Renal cortex interstitium (tissue), 11 donors: ENCODE measurements around the gene CSF3R. TPM values are rescaled to one million over a fixed set of nuclear protein-coding genes. Genes with fewer than 3 reads are reported as not detected.
A peak's percentile ranks its signal among the peaks of the same experiment; 100 is the strongest.

Experiments used
- DNase-seq, 11 donors: peaks; one replicate each; pipeline ENCODE4 v3.0.0-alpha.2; 2013; ENCODE audit warnings: low read depth in 9 of 11, low spot score in 4 of 11; ENCODE audit errors: extremely low read depth in 1 of 11
- polyA plus RNA-seq, 3 donors: library from polyadenylated mRNA; unstranded; fragments of 120-200 nt; gene quantifications; one replicate each; pipeline ENCODE4 v1.2.1, GENCODE V29; 2013; ENCODE audit not compliant: insufficient read length in 3 of 3

Gene CSF3R
- polyA plus RNA-seq, 3 donors: 3.7 to 5.8 (median 5.4) TPM

DNA sequence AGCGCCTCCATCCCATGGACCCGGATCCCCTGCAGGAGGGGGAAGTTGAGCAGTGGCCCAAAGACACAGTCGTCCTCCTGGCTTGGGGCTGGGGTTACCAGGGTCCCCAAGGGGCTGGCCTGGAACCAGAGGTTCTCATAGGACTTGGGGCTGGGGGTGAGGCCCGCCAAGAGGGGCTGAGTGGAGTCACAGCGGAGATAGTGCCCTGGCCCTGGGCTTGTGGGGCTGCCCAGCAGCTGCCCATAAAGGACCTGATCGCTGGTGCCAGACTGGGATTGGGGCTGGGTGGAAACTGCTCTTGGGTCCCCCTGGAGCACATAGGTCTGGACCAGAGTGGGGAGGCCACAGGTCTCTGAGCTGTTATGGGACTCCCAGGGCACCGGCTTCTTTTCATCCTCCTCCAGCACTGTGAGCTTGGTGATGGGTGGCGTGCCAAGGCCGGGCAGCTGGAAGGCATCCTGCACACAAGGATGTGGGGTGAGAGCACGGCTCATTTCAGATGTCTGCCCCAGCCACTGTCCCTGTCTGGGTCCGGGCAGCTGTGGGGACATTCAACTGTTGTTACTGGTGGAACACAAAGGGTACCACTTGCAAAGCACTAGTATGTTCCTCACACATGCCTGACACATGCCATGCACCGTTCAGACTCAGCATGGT is 16.2 kb downstream of the CSF3R start:
- no peak for DNase-seq

DNA sequence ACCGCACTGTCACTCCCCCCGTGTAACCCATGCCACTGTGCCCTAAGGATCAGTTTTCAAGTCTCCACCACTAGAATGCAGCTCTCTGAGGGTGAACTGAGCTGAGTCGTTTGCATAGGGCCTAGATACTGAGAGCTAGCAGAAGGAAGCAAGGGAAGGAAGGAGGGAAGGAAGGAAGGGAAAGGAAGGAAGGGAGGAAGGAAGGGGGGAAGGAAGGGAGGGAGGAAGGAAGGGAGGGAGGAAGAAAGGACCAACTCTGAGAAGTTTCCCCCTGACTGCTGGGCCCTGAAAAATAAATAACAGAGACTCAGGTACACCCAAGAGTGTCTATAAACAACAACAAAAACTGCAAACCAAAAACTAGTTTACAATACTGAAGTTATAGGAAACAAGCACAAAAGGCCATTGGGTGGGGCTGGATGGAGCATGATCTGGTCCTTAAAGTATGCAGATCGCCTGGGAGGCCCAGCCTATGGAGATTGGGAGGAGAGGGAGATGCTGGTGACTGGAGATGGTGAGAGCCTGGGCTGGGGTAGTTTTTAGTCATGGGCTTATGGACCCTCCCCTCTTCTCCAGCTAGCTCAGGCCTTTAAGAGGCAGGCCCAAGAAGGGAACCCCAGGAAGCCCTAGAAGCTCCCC is 16.9 kb downstream of the CSF3R start:
- DNase-seq: no peak

DNA sequence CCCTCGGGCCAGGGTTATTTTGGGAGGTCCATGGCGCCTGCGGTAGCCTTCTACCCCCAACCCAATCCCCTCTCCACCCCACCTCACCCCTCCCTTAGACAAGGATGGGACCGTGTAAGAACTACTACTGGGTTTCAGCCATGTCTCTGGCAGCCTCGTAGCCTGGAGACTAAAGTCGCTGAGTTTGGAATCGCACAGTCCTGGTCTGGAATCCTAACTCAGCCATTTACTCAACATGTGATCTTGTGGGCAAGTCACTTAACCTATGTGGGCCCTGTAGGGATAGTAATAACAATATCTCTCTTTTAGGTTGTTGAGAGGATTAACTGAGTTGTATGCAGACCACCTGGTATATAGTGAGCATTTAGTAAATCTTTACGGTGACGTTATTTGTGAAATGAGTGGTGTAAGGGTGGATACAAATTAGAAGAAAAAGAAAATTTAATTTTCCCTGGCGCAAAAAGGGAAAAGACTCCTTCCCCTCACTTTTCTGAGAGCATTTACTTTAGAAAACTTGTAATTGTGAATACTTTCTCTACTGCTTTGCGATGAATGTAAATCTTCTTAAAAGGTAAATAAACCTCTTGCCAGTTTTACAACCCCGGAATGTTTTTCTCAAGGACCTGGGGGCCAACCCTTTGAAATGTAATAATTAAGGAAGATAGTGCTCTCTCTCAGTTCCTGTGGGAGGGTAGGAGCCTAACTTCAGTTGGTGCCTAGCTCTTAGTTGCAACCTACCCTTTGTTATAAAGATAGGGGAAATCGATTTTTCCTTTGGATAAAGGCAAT is 17.9 kb downstream of the CSF3R start:
- peak in 3 of 11 donors; percentile 9 to 24 (median 15) for DNase-seq

DNA sequence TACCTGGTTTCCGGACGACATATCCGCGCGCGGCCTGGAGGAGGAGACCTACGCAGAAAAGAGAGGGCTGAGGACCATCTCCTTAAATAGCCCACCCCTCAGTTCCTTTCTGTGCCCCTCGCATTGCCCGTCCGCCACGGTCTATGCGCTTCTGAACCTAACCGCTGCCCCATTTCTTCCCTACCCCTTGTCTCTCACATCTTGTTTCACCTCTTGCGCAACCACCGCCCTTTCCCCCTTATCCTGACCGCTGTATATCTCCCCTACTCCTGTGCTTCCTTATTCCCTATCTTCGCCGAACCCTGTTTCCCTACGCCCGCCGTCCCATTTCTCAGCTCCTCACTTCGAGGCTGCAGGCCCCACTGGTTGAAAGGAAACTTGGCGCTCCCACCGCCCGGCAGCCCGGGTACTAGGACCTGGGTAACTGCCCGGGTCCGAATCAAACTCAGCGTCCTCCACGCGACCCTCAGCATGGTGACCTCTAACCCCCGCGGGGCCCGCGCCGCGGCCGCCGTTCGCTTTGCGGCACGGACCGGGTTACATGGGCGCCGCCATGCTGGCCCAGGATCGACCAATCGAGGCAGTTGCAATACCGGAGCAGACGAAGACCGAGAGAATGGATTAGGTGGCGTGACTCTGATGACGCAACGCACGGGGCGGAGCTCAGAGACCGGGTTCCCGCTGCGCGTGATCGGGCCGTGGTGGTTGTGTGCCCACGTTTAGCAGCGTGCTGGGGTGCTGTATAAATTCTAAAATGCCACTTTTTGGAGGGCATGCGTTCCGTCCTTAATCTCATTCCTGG is 18.7 kb downstream of the CSF3R start, which contains the start of gene MRPS15:
MRPS15 (minus strand) TSS at position 582 of the 802 bp plus-strand sequence; CDS start at position 473, 109 bp downstream.
- DNase-seq: peak; percentile 88 to 96 (median 92)

DNA sequence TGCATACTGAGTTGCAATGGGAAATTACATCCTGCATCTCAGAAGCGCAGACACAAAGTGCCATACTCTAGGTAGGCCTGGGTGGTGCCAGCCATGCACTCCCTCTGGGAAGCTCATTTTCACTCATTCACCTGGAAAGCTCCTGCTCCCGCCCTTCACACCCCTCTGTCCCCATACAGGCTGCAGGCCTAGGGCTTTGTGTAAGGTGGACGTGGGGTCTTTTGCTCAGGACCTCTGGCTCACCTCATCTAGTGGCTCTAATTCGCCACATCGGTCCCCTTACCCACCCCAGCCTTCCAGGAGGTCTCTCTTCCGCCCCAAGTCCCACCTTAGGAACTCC is 19.3 kb downstream of the CSF3R start:
- no peak for DNase-seq

DNA sequence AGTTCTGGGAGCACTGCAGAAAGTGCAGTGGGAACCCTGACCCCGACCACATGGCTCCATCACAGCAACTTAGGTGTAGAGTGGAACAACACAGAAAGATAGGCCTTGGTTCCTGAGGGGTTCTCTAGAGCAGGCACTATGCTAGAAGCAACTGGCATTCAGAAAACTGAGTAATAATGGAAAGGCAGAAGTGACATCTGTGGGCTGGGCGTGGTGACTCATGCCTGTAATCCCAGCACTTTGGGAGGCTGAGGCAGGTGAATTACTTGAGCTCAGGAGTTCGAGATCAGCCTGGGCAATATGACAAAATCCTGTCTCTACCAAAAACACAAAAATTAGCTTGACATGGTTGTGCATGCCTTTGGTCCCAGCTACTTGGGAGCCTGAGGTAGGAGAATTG is 23.8 kb downstream of the CSF3R start:
- DNase-seq: no peak

DNA sequence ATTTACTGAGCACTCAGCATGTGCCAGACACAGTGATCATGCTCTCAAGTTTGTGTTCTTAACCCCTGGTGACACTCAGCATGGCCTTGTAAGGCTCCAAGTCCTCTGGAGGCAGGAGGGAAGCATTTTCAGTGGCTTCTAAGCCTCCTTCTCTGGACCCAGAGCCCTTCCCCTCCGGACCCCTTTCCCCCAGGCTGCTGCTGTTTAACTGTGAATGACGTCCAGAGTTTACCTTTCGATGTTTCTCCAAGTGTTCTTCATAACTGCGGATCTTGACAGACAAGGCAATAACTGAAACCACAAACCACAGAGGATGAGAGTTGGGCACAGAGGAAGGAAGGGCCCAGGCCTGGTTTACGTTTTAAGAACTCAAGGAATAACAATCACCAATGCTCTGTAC is 25.0 kb downstream of the CSF3R start:
- no peak for DNase-seq

DNA sequence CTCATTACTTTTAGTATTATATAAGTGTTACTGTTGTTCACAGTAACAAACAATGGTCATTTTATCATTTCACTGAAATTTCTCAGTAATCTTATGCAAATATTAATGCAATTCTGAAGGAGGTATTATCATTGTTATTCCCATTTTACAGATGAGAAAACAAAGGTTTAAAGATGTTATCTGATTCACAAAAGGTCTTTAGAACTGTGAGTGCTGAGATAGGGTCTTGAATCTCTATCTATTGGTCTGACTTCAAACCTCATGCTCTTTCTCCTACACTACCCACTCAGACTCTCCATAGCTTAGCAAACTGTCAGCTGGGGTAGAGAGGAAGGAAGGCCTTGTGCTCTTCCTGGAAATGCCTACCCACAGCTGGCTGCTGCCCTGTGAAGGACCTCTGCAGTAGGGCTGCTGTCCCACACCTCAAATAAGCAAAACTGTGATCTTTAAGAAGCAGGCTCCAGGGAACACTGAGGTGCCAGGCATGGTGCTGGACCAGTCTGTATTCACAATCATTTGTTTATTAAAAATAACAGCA is 26.3 kb downstream of the CSF3R start:
- DNase-seq: no peak

DNA sequence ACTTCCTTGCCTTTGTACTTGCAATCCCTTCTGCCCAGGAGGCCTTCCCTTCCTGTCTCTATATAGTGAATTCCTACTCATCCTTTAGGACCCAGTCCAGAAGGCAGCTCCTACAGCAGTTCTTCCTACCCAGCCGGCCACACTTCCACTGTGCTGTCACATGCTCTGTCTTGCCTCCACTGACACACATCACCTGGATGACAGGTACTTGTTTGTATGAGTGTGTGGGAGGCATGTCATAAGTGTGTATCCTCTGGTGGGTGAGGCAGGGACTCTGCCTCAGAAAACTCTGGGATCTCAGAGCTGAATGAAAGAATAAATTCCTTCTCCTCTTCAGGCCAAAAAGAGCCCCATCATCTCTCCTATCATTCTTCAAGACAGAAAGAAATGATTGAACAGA is 27.3 kb downstream of the CSF3R start:
- DNase-seq: no peak

DNA sequence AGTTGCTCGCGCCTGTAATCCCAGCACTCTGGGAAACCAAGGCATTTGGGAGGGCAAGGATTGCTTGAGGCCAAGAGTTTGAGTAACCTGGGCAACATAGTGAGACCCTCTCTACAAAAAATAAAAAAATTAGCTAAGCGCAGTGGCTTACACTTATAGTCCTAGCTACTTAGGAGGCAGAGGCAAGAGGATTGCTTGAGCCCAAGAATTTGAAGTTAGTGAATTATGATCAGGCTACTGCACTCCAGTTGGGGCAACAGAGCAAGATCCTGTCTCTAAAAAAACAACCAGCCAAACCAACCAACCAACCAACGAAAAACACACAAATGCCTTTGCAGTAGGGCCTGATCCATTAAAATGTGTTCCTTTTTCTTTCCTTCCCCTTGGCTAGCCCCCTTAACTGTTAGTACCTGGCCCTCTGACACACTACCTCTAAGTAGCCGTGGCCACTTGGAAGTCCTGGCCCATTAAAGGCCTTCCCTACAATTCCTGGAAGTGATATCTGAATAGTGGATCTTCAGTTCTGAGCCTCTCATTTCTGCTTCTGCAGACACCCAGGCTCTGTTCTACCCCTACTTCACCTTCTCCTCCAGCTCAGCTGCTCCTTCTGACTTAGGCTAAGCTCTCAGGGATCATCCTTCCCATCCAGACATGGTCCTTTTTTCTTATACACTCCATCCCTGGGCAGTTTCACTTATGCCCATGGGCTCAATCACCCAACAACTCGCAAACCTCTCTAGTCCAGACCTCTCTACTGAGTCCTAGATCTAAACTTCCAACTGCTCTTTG is 28.9 kb downstream of the CSF3R start:
- no peak for DNase-seq

DNA sequence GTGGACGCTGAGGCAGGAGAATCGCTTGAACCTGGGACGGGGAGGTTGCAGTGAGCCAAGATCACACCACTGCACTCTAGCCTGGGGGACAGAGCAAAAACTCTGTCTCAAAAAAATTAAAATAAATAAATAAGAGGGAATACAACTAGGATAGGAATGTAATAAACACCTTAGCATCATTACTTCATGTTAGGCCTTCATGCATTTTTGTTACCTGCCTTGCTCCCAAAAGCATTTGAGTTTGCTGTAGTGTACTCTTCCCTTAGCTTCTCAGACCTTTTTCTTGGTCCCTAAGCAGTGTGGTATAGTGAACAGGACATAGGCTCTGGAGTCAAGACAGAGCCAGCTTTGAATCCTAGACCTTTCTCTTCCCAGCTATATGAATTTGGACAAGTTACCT is 29.7 kb downstream of the CSF3R start:
- no peak for DNase-seq

DNA sequence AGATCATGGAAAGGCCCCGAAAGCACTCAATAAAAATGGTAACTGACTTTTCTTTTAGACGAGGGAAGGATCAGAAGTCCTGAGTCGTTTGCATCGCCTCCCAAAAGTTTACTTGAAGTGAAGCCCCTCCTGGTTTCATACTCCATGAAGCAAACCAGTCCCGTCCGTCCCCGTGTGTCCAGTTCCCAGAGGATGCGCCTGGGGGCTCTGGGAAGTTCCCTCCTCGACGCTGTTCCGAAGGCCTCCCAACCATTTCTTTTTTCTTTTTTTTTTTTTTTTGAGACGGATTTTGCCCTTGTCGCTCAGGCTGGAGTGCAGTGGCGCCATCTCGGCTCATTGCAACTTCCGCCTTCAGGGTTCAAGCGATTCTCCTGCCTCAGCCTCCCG is 31.8 kb downstream of the CSF3R start:
- no peak for DNase-seq

DNA sequence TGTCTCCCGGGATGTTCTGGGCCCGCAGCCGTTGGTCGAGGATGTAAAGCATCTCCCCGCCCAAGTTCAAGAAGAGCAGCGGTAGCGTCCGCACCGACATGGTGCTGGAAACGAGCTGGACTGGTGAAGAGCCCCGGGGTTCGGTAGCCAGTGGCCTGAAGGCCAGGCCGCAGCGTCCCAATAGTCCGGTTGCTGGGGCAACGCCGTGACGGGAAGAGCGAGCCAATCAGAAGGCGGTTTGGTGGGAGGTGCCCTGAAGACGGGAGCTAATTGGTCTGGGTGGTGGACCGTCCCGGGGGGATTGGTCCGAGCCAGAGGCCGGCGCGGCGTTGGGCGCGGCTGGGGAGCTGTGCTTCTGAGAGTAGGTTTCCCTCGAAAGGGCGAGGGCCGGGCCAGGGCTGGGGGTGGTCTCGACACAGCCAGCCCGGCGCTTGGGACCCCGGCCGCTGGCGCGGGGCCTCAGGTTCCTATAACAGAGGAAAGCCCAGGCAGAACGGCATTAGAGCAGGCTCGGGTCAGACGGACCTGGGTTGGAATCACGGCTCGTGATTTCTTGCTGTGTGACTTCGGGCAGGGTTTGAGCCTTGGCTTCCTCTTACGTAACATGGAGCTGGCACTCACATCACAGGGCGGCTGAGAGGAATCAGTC is 32.3 kb downstream of the CSF3R start, which contains the start of gene OSCP1:
OSCP1 (minus strand) TSS at position 182 of the 649 bp plus-strand sequence; CDS start at position 100, 82 bp downstream.
- peak; percentile 91 to 97 (median 95) for DNase-seq

DNA sequence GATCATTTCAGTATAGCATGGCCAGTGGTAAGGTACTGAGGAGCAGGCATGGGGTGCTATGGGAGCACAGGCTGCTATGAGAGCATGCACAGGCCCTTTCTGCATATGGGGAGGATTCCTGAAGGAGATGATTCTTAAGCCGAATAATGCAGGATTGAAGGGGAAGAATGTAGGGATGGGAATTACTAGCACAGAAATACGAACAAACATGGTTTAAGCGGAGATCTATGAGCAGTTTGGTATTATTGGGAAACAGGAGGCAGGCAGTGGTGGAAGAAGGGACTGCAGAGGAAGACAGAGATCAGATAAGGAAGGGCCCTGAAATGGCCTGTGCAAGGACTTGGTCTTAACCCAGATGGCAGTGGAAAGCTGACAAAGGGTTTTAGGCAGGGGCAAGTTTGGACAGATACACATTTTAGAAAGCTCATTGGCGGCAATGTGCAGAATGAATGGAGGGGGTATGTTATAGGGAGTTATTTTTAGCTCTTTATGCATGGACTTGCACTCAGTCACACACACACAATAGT is 34.1 kb downstream of the CSF3R start:
- no peak for DNase-seq

DNA sequence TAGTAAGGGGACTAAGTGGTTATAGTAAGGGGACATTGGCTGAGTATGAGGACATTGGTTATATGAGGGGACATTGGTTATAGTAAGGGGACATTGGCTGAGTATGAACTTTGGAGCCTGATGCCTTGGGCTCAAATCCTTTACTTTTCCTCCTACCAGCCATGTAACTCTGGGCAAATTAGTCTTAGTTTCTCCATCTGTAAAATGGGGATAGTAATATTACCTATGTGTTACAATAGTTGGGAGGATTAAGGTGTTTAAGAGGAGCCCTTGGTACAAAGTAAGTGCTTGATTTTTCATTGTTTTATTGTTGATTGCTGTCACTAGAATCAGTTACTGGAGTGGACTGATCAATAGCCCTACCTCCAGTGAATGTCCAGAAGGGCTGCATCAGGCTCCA is 35.3 kb downstream of the CSF3R start:
- DNase-seq: no peak

DNA sequence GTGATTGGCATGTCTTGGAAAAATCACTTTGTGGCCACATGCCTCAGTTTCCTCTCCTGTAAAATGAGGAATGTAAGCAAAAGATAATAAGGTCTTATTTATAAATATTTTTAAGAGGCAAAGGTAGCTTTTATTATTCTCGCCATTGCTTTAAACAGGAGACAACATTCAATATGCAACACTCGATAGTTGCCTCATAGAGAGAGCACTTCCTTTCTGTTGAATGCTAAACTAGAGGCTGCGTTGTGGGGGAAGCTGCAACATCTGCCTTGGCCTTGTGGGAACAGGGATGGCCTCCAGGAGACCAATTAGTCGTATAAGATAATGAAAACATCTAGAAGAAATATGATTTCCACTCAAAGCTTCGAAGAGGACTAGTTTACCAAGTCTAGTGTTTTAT is 36.0 kb downstream of the CSF3R start:
- DNase-seq: no peak

DNA sequence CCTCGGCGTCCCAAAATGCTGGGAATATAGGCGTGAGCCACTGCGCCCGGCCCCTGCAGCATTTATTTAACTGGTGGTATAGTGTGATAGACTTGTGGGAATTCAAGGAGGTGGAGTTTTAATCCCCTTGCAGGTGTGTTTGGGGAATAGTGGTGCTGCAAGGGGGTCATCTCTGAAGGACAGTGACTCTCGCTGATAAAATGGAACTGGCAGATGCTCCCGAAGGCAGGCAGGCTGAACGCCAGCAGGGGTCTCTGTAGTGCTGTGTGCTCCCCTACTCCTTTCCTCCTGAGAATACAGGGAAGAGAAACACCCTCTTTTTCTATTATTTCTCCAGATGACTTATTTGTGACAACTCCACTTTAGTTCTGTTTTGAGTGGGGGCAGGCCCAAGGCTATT is 36.4 kb downstream of the CSF3R start:
- DNase-seq: no peak

DNA sequence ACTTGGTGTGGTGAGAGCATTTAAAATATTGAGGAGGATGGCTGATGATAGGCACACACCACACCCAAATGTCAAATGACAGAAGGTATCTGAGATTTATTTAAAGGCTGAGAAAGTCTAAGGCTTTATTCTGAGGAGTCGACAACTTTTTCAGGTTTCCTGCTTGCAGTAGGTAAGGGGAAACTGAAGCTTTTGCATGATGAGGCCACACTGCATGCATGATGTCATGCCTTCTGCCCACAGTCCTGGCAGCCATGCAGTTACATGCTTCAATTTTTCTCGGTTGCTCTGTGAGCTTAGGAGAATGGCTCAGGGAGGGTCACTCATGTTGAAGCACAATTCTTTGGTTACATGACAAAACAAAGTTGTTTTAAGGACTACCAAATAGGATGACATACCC is 39.4 kb downstream of the CSF3R start:
- DNase-seq: no peak
